NCI-H146 (cell line): ENCODE measurements around the gene KIAA2012.
"Not testable (repeated sequence)": the region's sequence is repeated elsewhere in the genome, so short reads cannot be mapped to it uniquely, and the experiment has no call there.

Experiments
- DNase-seq: peaks from one replicate; lab custom pipeline; 2025; lab: John Stamatoyannopoulos, UW

The KIAA2012 gene

DNA sequence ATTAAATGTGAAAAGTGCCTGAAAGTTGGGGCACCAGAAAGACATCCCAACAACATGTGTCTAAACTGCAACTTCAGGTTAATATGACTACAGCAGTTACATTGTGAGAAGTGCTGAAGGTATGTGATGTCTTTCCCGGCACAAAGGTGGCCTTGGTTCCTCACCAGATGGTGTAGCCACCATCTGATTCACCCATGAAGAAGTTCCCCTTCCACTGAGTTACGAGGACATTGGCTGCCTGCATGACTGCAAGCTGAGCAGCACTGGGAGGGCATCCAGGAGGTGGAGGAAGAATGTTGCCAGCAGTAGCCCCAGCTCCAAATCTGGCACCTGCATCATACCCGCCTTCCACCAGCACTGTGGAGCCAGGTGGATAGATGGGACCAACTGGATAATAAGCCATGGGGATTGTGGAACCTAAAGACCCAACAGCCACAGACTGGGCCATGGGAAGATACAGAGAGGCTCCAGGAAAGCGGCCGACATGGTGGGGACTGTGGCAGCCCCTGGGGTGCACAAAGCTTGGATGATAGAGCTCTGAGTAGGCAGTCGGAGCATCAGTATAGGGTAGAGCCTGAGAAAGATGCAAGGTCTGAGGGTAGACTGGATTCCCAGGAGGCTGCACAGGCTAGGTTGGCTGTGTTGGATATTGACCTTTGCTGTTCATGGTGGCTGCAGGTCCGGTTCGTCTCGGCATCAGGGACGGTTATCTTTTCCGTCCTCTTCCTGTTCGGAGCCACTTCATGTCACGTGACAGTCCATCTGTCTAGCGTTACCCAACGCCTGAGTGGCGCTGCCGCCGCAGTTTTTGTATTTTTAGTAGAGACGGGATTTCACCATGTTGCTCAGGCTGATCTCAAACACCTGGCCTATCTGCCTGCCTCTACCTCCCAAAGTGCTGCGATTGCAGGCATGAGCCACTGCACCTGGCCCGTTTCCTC, 128.4 kb downstream of the KIAA2012 start:
- no peak for DNase-seq

DNA sequence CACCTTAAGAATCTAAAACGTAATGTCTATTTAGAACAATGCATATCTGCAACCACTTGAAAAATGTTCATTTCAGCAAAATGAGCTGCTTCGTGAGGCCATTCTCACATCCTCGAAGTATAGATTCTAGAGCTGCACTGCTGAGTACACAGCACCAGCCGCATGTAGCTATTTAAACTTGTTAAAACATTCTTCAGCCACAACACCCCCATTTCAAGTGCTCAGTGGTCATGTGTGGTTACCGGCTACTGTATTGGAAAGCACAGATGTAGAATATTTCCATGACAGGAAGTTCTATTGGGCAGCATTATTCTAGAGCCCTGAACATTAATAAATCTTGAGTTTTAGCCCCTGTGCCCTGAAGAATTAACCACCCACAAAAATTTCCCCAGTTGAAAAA, 130.3 kb downstream of the KIAA2012 start:
- DNase-seq, result no peak

- no peak for DNase-seq
Measured at GRCh38 chr2:202204855-202205254, 131.8 kb downstream of the KIAA2012 start.

DNA sequence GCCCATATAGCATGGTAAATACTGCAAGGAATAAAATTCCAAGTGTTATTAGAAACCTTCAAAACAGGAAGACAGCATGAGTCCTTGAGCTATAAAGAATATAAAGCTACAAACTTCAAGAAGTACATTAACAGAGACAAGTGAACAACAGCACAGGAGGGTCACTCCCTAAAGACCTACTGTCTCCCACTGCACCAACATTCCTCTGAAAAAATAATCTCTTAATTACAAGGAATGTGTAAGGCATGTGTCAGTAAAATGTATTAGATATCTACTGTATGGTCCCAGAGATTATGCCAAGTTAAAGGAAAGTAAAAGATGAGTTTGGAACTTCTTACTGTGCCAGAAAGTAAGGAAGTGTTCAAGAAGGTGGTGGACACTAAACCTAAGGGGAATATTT, 135.5 kb downstream of the KIAA2012 start:
- DNase-seq, result no peak

DNA sequence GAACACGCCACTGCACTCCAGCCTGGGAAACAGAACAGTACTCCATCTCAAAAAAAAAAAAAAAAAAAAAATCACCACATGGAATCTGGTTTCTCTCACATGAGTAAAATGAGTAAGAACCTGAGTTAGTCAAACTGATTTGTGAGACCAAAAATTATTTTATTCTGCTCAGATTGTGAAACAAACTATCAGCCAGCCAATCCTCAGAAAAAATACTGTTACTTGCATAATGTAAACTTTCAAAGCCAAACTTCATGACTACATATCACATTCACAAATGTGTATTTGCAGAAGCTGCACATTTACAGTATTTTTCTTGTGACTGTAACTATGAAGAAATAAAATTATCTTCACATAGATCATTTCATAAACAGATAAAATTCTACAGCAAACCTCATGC, 142.1 kb downstream of the KIAA2012 start:
- no peak for DNase-seq

GRCh38 chr2:202221873-202222272, 148.8 kb downstream of the KIAA2012 start:
- DNase-seq, result no peak

DNA sequence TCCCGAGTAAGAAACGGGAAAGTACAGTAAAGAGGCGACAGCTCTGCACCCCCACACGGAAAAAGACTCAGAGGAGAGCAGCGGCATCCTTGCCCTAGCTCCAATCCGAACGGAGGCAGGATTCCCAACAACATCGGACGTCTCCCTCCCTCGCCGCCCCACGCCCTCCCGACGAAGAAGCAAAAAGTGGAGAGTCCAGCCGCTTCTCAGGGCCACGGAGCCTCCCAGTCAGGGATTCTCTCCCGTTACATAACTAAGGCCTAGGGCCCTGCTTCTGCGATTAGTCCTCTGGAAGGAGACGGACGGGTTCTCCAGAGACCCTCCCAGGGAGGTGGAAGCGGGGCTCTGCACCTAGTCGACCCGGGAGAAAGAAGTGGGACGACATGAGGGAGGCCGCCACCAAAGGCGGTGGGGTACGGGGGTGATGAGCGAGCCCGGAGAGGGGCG, 164.8 kb downstream of the KIAA2012 start:
- DNase-seq, result peak; percentile 37

DNA sequence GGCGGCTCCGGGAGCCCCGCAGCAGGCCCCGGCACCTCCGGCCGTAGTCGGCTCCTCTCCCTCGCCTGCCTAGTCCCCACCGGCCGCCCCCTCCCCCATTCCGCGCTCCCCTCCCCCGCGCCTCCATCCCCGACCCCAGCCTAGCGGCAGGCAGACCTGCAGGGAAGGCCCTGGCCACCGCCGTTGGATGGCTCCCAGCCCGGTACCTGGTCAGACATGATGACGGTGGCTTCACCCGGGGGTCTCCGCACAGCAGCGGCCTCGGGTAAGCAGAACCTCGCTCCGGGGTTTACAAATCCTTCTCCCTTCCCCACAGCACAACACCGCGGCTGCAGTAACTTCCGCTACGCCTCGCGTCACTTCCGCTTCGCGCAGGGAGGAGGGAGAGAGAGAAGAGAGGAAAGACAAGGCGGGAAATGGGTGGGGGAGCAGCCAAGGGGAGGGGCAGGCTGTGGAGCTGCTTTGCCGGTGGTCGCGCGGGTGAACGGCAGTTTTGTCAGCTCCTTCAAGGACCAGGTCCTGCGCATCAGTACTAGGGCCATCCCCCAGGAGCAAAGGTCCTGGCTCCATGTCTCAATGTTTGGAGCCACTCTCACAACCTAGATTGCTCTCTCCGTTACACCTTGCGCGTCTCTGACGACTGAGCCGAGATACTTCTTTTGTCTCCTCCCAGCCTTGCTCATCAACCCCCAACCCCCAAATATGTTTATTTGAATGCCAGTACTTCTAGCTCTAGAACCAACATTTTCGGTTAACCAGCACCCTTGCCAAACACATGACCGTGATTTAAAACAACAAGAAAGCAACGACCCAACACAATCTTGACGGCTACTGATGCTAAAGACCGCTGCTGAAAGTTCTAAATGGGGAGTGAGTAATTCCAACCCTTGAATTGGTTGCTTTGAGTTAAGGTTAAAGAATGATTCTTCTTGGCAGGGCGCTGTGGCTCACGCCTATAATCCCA, 165.5 kb downstream of the KIAA2012 start, which contains the start of gene SUMO1:
TSS of gene SUMO1 (minus strand) at position 364 of the 964 bp plus-strand sequence. CDS start at position 218, 146 bp downstream.
- DNase-seq, result peak; percentile 89

DNA sequence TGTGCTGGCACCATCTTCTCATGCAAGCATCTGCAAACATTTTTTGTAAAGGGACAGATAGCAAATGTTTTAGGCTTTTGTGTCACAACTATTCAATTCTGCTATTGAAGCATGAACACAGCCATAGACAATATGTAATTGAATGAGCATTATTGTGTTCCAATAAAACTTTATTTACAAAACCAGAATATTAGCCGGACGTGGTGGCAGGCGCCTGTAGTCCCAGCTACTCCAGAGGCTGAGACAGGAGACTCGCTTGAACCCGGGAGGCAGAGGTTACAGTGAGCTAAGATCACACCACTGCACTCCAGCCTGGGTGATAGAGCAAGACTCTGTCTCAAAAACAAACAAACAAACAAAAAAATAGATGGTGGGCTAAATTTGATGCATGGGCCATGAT, 174.7 kb downstream of the KIAA2012 start:
- not testable (repeated sequence) for DNase-seq

DNA sequence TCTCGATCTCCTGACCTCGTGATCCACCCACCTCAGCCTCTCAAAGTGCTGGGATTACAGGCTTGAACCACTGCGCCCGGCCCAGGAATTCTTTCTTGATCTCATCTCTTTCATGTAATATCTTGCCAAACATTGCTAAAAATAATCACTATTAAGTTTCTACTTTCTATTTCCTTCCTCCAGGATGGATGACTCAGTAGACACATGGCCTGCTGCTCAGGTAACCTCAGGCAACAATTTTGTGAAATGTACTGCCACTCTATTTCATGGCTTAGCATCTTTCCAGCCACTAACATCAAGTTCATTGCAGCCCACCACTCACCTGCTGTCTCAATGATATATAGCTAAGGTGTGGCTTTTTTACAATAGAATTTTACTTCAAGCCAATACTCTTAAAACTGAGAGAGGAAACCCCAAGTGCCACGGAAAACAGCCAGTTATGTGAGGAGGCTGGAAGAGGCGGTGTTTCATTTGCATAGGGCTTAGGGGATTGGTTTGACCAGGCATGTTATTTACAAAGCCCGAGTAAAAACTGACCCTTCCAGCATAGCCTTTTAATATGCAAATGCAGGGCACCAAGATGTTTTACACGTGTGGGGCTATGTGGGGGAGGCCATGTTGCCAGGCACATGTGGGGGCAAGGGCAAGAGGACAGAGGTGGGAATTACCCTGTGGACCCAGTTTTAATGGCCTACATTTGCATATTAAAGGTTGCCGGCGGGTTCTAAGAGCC, 176.6 kb downstream of the KIAA2012 start:
- DNase-seq, result no peak

DNA sequence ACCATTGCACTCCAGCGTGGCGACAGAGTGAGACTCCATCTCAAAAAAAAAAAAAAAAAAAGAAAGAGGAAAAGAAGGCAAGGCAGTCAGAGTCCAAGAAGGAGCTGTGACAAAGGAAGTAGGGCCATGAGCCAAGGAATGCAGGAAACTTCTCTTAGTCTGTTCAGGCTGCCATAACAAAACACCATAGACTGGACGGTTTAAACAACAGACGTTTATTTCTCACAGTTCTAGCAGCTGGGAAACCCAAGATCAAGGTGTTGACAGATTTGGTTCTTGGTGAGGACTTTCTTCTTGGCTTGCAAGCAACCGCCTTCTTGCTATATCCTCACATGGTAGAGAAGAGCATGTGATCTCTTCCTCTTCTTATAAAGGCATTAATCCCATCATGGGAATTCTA, 178.4 kb downstream of the KIAA2012 start:
- DNase-seq, result no peak
